ENCODE measurements around the gene GSX2.
A peak's percentile ranks its signal among the peaks of the same experiment; 100 is the strongest.

Gene GSX2

DNA sequence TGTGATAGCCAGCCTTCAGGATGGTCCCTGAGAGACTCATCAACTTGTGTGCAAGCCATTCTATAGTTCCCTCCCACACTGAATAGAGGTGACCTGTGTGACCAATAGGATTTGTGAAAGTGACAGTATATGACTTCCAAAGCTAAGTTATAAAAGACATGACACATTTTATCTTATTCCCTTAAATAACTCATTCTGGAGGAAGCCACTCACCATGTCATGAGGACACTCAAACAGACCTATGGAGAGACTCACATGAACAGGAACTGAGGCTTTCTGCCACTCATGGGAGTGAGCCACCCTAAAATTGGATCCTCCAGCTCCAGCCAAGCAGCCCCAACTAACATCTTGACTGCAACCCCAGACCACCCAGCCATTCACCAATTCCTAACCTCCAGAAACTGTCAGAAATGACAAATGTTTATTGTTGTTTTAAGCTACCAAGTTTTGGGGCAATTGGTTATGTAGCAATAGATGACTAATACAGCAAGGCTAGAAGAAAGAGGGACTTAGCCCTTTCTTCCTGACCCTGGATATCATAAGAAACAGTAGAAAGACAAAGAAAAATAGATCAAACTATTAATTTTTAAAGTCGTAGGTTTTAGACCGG lies 26.6 kb upstream of the GSX2 start:
- in situ Hi-C loops (cut with MboI; ENCODE audit: low pct_unique_long_range_greater_than_20kb, low sequenced_read_pairs): no loop called here
- no peak for DNase-seq

DNA sequence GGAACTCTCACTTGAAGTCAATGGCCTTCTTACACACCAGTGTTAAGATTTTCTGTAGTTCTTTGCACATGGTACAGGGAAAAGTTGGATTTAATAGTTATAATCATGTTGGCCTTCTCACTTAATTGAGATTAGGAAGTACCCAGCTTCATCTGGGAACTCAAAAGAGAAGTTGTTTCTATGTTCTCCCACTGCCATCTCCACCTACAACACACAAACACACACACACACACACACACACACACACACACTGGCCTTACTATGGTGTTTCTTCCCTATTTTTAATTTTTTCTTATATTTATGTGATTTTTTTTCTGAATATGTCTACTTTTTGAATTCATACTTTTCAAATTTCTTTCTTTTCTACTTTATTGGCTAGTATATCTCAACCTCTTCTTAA lies 25.6 kb upstream of the GSX2 start:
- no peak for DNase-seq
- in situ Hi-C loops (cut with MboI; ENCODE audit: low pct_unique_long_range_greater_than_20kb, low sequenced_read_pairs): no loop called here

DNA sequence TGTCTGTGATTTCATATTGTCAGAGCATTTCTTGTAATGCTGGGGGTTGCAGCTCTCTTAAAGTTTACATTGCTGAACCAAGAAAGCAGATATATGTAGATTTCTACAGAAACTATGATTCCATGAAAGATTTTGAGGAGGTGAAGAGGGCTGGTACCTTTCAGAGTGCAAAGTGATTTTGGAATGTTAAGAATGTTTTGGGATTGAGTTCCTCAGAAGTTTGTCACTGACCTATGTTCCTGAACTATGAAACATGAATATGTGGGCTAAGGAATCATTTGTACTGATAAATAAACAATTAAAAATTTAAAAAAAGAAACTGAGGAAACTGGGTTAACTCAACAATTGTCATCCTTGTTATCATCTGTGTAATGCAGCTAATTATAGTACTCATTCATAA lies 23.3 kb upstream of the GSX2 start:
- DNase-seq: no peak
- in situ Hi-C loops (cut with MboI; ENCODE audit: low pct_unique_long_range_greater_than_20kb, low sequenced_read_pairs): no loop called here

GRCh38 chr4:54077812-54078211 lies 22.2 kb upstream of the GSX2 start:
- DNase-seq: no peak
- in situ Hi-C loops (cut with MboI; ENCODE audit: low pct_unique_long_range_greater_than_20kb, low sequenced_read_pairs): no loop called here

DNA sequence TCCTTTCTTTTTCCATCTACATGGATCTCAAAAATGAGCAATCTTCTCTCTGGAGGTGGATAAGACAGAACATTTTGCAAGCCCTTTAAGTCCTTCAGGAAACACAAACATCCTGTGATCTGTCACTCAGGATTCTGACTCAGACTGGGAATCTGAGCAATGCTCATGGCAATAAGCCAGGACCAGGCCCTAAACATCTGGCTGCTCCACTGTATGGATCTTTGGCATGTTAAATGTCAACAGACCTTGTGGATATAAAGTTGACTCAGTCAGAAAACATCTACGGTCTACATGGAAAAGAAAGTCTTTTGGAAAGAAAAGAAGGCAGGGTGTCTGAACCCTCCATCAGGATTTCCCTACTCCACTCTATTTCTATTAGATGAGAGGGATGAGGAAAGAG lies 17.8 kb upstream of the GSX2 start:
- in situ Hi-C loops (cut with MboI; ENCODE audit: low pct_unique_long_range_greater_than_20kb, low sequenced_read_pairs): no loop called here
- DNase-seq: no peak

DNA sequence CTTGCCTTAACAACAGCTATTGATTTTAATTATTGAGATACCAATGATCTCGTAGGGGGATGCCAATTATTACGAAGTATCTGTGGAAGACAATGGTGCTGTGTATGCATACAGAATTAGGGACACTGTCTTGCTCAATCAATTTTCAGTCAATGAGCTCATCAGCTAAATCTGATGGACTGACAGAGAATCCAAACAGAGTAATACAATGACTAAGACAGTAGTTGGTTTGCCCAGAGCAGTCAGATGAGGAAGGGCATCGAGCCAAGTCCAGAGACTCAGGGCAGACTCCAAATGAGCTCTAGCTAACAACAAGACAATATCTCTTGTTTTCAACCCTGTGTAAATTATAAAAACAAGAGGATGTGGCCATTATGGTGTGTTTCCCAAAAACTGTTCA lies 14.7 kb upstream of the GSX2 start:
- DNase-seq: no peak
- in situ Hi-C loops (cut with MboI; ENCODE audit: low pct_unique_long_range_greater_than_20kb, low sequenced_read_pairs): no loop called here

GRCh38 chr4:54089875-54090274 lies 10.1 kb upstream of the GSX2 start:
- no peak for DNase-seq
- in situ Hi-C loops (cut with MboI; ENCODE audit: low pct_unique_long_range_greater_than_20kb, low sequenced_read_pairs): no loop called here

- DNase-seq: no peak
- in situ Hi-C loops (cut with MboI; ENCODE audit: low pct_unique_long_range_greater_than_20kb, low sequenced_read_pairs): no loop called here
These were observed 9.6 kb upstream of the GSX2 start for GRCh38 chr4:54090404-54090803.

DNA sequence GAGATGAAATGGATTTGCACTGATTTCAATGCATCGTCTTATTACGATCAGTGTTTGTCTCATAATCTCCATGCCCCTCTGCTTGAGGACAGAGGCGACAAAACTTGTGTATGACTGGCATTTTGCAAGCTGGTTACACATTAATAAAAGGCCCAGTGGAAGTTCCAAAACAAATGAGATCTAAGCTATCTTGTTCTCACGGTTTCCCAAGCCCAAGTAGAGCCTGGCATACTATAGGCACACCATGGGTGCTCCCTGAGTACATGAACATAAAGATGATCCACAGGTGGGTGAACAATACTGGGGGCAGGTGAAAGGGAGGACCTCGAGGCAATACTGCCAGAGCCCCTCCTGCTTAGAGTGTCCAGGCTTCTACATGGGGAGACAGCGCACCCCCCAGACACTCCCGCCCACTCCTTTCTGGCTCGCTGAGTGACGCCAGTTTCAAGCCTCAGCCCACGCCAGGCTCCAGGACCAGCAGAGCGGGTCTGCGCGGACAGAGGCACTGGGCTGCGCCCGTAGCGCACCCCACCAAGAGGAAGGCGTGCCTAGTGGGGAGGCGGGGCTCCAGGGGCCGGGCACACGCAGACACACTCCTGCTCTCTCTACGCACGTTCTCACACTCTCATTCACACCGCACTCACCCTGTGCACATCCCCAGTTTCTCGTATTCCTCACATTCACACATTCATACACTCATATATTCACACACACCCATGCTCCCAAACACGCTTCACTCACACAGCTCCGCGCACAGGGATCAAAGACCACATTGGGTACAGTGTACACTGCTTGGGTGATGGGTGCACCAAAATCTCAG lies 8.9 kb upstream of the GSX2 start:
- peak; percentile 17 for DNase-seq
- in situ Hi-C loops (cut with MboI; ENCODE audit: low pct_unique_long_range_greater_than_20kb, low sequenced_read_pairs): no loop called here

- in situ Hi-C loops (cut with MboI; ENCODE audit: low pct_unique_long_range_greater_than_20kb, low sequenced_read_pairs): no loop called here
- peak; percentile 63 for DNase-seq
These were observed 8.1 kb upstream of the GSX2 start for GRCh38 chr4:54091637-54092404.

GRCh38 chr4:54092405-54093323 lies 7.3 kb upstream of the GSX2 start:
- in situ Hi-C loops (cut with MboI; ENCODE audit: low pct_unique_long_range_greater_than_20kb, low sequenced_read_pairs): no loop called here
- peak; percentile 11 for DNase-seq

DNA sequence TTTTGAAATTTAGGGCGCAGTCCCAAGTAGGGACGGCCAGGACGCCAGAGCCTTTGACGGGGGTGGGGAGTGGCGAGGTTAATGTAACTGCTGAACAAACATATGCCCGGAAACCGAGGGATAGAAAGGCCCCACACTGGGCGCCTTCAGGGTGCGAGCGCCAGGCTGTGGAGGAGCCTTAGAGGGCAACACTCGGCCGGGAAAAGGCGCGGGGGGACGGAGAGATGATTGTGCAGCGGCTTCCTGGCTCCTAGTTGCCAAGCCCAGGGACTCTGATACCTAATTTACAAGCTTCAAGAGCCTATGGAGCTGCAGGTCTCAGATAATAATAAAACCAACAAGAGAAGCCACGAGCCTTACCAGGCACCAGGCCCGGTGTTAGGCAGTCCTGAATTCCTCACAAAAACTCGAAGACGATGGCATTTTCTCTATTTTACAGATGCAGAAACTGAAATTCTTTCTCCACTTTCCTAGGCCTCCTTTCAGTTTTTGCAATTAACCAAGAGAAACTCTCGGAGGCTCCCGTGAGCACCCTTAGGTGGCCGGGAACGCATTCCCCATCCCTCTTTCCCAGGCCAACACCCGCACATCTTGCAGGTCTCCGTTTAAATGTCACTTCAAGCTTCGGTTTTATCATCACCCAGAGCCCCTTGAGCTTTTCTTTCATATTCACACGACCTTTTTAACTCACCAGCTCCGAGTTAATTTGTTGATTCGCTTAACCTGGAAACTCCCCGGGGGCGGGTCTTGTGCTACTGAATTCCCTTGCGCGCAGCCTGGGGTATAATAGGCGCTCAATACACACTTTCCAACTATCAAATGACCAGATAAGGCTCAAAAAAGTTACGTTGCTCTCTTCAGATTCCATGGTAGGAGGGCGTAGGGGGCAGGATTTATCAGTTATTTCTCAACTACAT lies 6.4 kb upstream of the GSX2 start:
- in situ Hi-C loops (cut with MboI; ENCODE audit: low pct_unique_long_range_greater_than_20kb, low sequenced_read_pairs): no loop called here
- no peak for DNase-seq

DNA sequence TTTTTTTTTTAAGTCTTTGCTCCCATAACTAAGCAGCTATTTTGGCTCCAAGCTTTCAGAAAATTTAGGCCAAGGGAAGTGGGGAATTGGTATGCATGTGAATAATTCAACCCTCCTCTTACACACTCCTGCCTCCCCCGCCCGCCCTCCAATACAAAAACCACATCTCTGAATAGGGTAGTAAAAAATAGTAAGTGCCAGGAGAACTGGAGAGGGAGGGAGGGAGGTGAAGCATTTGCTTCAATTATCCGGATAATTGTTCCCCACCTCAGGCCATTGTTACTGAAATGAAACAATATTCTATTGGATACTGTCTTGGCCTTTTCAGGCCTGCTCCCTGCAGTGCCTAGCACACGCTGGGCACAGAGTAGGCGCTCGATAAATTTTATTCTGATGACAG lies 5.5 kb upstream of the GSX2 start:
- in situ Hi-C loops (cut with MboI; ENCODE audit: low pct_unique_long_range_greater_than_20kb, low sequenced_read_pairs): no loop called here
- no peak for DNase-seq

DNA sequence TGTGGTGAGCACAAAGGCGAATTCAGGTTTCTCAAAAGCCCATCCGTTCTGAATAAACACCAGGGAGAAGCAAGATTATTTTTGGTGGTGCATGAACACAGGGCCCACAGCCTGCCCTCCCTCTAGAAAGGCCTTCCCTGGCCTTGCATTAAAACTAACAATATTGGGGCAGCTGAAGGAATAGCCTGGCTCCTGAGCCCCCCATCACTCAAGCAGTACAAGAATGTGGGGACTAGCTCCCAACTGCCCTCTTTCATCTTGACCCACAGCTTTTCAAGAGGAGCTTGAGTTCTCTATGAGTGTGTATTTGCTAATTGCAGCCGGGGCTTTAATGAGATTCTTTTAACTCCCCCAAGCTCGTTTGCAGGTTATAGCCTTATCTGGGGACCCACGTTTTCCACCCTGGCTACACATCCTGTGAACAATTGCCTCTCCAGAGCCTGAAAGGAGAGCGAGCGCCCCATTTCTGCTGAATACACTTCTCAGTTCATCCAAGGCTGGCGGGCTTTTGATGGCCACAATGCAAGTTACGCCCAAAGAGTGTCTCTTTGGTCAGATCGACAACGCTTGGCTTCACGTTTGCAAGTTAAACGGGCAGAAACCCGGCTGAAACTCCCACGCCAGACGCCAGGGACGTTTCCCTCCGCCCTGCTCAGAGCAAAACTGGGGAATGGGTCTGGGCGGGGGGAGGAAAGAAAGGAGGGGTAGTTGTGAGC lies 4.7 kb upstream of the GSX2 start:
- DNase-seq: no peak
- in situ Hi-C loops (cut with MboI; ENCODE audit: low pct_unique_long_range_greater_than_20kb, low sequenced_read_pairs): no loop called here

DNA sequence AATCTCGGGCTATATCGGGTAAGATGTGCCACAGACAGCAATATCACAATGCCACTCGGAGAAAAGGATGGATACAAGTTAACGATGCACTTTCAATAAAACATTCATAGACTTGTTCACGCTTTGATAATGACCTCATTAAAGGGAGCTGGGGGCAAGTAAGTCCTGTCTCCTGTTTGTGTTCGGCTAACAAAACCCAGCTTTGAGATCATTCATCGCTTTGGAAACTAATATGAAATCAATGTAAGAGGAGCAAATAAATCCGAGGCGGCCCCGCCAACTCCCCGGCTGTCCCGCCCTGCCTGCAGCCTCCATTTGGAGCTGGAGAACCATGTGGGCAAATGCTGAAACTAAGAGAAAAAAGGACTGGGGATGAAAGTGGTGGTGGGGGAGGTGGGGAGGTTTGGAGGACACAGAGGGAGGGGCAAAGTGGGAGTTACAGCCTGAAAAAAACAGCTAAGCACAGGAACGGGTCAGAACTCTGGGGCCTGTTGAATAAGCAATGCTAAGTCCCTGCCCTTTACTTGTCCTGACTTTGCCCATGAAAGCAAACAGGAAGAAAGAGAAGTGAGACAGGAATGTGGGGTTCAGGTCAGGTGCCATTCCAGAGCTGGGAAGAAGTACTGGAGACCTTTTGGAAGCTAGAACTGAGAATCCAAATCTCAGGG lies 3.5 kb upstream of the GSX2 start:
- DNase-seq: no peak
- in situ Hi-C loops (cut with MboI; ENCODE audit: low pct_unique_long_range_greater_than_20kb, low sequenced_read_pairs): no loop called here

- DNase-seq: no peak
- in situ Hi-C loops (cut with MboI; ENCODE audit: low pct_unique_long_range_greater_than_20kb, low sequenced_read_pairs): no loop called here
These were observed 2.8 kb upstream of the GSX2 start for GRCh38 chr4:54097152-54097551.

- DNase-seq: no peak
- in situ Hi-C loops (cut with MboI; ENCODE audit: low pct_unique_long_range_greater_than_20kb, low sequenced_read_pairs): no loop called here
These were observed 1.6 kb upstream of the GSX2 start for GRCh38 chr4:54098375-54098774.

Data from KBM-7 (cell line).